Stimulated activated naive B cell treated with anti-CD40 and anti-IgM and Interleukin-4, amounts not matched to agents 10 μg/mL and 1 μg/mL and 100 μg/mL, for 72 hours (primary cell): ENCODE data around the gene FYN.
A peak's percentile ranks its signal among the peaks of the same experiment; 100 is the strongest.
"Not testable (repeated sequence)": the region's sequence is repeated elsewhere in the genome, so short reads cannot be mapped to it uniquely, and the experiment has no call there.

ENCODE experiments used
- ATAC-seq, 2 donors: fragments of 150-1000 bp; cut with Tn5 transposase; replicated peaks; 2 replicates each; pipeline ENCODE4 v1.10.0; 2021; ENCODE audit warnings: moderate library complexity in 1 of 2
- DNase-seq: peaks from one replicate; pipeline ENCODE4 v3.0.0; 2021
- H3K27ac Mint-ChIP-seq: one replicate; pipeline ENCODE4 v1.8.0; 2022; ENCODE audit warnings: mild to moderate bottlenecking, mixed read lengths
- H3K27me3 Mint-ChIP-seq, 2 donors: one replicate each; pipeline ENCODE4 v1.8.0; 2022; ENCODE audit warnings: mixed read lengths in 2 of 2
- H3K36me3 Mint-ChIP-seq, 2 donors: one replicate each; pipeline ENCODE4 v1.8.0; 2022; ENCODE audit warnings: mixed read lengths in 2 of 2, mild to moderate bottlenecking in 1 of 2
- H3K4me1 Mint-ChIP-seq, 2 donors: one replicate each; pipeline ENCODE4 v1.8.0; 2022; ENCODE audit warnings: mixed read lengths in 2 of 2, mild to moderate bottlenecking in 1 of 2
- H3K4me3 Mint-ChIP-seq, 2 donors: one replicate each; pipeline ENCODE4 v1.8.0; 2022; ENCODE audit warnings: mild to moderate bottlenecking in 2 of 2, mixed read lengths in 2 of 2, moderate library complexity in 1 of 2
- H3K9me3 Mint-ChIP-seq, 2 donors: one replicate each; pipeline ENCODE4 v1.8.0; 2022; ENCODE audit warnings: mixed read lengths in 2 of 2, mild to moderate bottlenecking in 1 of 2

FYN gene

GRCh38 chr6:111894272-111894671 is 21.0 kb upstream of the FYN start:
- Mint-ChIP-seq H3K4me1 (no peaks in the 10 kb centered on the region), H3K4me3 (no peak overlapping the region), H3K9me3 (no peaks in the 10 kb centered on the region), H3K36me3 (no peaks in the 10 kb centered on the region), H3K27ac (no peak overlapping the region), H3K27me3 (no peaks in the 10 kb centered on the region)
- DNase-seq: no peak
- ATAC-seq: no peak

DNA sequence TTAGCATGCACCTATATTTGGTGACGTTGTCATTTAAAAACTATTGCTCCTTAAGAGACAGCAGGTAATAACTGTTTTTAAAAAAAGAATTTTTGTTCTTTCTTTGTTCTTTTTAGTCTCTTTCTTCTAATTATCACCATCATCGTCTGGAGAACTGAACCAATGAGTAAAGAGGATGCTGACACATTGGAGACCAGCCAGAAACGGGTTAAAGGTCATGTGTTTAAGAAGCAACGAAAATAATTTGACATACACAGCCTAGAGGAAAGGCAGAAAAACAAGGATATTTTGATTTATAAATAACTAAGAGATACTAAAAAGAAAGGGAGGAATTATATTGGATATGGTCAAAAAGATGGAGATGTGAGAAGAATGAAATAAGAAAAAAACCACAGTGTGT is 19.2 kb upstream of the FYN start:
- no peaks in the 10 kb centered on the region for H3K36me3 Mint-ChIP-seq
- no peak overlapping the region for H3K27ac Mint-ChIP-seq
- DNase-seq: no peak
- no peaks in the 10 kb centered on the region for H3K4me1 Mint-ChIP-seq
- H3K27me3 Mint-ChIP-seq: no peaks in the 10 kb centered on the region
- ATAC-seq: no peak
- H3K4me3 Mint-ChIP-seq: no peak overlapping the region
- H3K9me3 Mint-ChIP-seq: no peaks in the 10 kb centered on the region

GRCh38 chr6:111890988-111891387 is 17.7 kb upstream of the FYN start:
- no peak for DNase-seq
- Mint-ChIP-seq H3K4me1 (no peaks in the 10 kb centered on the region), H3K27ac (no peak overlapping the region), H3K4me3 (no peak overlapping the region), H3K36me3 (peaks cover 0 to 2% of the 10 kb centered on the region in 2 donors), H3K27me3 (no peaks in the 10 kb centered on the region), H3K9me3 (peaks cover 1 to 4% of the 10 kb centered on the region in 2 donors)
- no peak for ATAC-seq

GRCh38 chr6:111888928-111889695 is 15.9 kb upstream of the FYN start:
- DNase-seq (no peak), ATAC-seq (no peak)
- H3K4me1 Mint-ChIP-seq: no peaks in the 10 kb centered on the region
- H3K27ac Mint-ChIP-seq: no peak overlapping the region
- peaks cover 0 to 4% of the 10 kb centered on the region in 2 donors for H3K27me3 Mint-ChIP-seq
- peaks cover 9% of the 10 kb centered on the region in 2 donors for H3K9me3 Mint-ChIP-seq
- no peak overlapping the region for H3K4me3 Mint-ChIP-seq
- H3K36me3 Mint-ChIP-seq: peaks cover 2 to 9% of the 10 kb centered on the region in 2 donors

DNA sequence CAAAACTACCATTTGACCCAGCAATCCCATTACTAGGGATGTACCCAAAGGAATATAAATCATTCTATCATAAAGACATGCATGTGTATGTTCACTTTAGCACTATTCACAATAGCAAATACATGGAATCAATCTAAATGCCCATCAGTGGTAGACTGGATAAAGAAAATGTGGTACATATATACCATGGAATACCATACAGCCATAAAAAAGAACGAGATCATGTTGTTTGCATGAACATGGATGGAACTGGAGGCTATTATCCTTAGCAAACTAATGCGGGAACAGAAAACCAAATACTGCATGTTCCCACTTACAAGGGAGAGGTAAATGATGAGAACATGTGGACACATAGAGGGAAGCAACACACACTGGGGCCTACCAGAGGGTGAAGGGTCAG is 13.5 kb upstream of the FYN start:
- H3K36me3 Mint-ChIP-seq, H3K4me1 Mint-ChIP-seq, H3K27me3 Mint-ChIP-seq, H3K4me3 Mint-ChIP-seq, H3K27ac Mint-ChIP-seq, ATAC-seq, DNase-seq, H3K9me3 Mint-ChIP-seq: not testable (repeated sequence)

DNA sequence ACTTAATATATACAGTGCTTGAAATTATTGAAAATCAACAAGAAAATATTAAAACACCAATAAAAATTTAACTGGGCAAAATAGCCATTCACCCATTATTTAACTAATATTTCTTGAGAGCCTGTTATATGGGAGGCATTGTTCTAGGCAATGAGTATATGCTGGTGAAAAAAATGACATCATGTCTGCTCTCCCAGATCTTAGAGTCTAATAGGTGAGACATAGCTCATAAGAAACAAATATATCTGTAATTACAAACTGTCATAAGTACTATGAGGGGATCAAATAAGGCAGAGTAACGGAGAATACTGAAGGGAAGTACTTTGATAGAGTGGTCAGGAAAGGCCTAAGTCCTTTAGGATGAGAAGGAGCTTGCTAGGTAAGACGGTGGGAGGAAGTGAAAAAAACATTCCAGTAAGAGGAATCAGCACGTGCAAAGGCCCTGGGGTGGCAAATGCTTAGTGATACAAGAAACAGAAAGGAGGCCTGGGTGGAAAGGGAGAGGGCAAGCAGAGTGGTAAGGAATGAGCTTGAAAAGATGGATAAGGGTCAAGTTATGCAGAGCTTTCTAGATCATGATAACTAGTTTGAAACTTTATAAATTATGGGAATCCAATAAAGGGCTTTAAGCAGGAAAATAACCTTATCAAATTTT is 12.2 kb upstream of the FYN start:
- peaks cover 2 to 13% of the 10 kb centered on the region in 2 donors for H3K36me3 Mint-ChIP-seq
- no peak overlapping the region for H3K27ac Mint-ChIP-seq
- no peak for ATAC-seq

DNA sequence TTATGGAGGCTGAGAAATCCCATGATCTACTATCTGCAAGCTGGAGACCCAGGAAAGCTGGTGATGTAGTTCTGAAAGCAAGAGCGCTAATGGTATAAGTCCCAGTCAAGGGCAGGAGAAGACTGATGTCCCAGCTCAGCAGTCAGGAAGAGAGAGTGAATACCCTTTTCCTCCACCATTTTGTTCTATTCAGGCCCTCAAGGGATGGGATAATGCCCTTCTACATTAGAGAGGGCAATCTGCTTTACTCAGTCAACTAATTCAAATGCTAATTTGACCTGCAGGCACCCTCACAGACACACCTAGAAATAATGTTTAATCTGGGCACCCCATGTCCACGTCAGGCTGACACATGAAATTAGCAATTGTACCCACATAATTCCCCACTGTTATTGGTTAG is 10.8 kb upstream of the FYN start:
- H3K4me3 Mint-ChIP-seq: no peak overlapping the region
- H3K27ac Mint-ChIP-seq: no peak overlapping the region
- peaks cover 3 to 16% of the 10 kb centered on the region in 2 donors for H3K36me3 Mint-ChIP-seq
- peaks cover 0 to 4% of the 10 kb centered on the region in 2 donors for H3K27me3 Mint-ChIP-seq
- ATAC-seq (no peak), DNase-seq (no peak)
- H3K4me1 Mint-ChIP-seq: no peaks in the 10 kb centered on the region
- peaks cover 17 to 18% of the 10 kb centered on the region in 2 donors for H3K9me3 Mint-ChIP-seq

More for the DNA sequence above, 12.2 kb upstream of the FYN start:
- peaks cover 0 to 4% of the 10 kb centered on the region in 2 donors for H3K27me3 Mint-ChIP-seq
- no peak for DNase-seq
- H3K4me1 Mint-ChIP-seq: no peaks in the 10 kb centered on the region
- peaks cover 13 to 14% of the 10 kb centered on the region in 2 donors for H3K9me3 Mint-ChIP-seq
- no peak overlapping the region for H3K4me3 Mint-ChIP-seq

DNA sequence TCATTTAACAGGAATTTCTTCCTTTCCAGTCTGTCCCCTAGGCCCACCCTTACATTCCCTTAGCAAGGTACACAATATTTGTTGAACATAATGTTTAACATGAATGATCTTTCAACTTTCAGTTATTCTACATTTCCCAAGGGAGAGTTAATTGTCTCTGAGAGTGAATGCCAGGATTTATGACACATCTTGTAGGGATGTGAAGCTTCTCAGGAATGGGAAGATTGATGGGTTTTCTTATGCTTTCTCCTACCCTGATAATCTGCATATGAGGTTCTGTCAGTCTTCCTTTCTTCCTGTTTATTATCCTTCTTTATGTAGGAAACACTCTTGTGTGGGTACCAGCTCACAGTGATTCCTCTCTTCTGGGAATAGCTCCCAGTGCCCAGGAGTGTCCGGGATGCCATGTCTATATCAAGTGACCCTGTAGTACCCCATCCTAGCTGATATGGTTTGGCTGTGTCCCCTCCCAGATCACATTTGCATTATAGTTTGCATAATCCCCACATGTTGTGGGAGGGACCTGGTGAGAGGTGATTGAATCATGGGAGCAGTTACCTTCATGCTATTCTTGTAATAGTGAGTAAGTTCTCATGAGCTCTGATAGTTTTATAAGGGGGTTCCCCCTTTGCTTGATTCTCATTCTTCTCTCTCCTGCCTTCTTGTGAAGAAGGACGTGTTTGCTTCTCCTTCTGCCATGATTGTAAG is 7.1 kb upstream of the FYN start:
- ATAC-seq (no peak), DNase-seq (no peak)
- Mint-ChIP-seq H3K4me3 (no peak overlapping the region), H3K36me3 (peaks cover 1 to 8% of the 10 kb centered on the region in 2 donors), H3K4me1 (no peaks in the 10 kb centered on the region), H3K9me3 (peaks cover 9 to 10% of the 10 kb centered on the region in 2 donors), H3K27ac (peak overlapping the region; percentile 71), H3K27me3 (no peaks in the 10 kb centered on the region)

- Mint-ChIP-seq H3K27ac (no peak overlapping the region), H3K36me3 (peaks cover 1 to 6% of the 10 kb centered on the region in 2 donors), H3K4me3 (no peak overlapping the region), H3K9me3 (peaks cover 4 to 7% of the 10 kb centered on the region in 2 donors), H3K4me1 (peaks cover 10 to 24% of the 10 kb centered on the region in 2 donors), H3K27me3 (no peaks in the 10 kb centered on the region)
- DNase-seq (no peak), ATAC-seq (no peak)
These were observed 2.5 kb upstream of the FYN start for GRCh38 chr6:111875741-111876140.

DNA sequence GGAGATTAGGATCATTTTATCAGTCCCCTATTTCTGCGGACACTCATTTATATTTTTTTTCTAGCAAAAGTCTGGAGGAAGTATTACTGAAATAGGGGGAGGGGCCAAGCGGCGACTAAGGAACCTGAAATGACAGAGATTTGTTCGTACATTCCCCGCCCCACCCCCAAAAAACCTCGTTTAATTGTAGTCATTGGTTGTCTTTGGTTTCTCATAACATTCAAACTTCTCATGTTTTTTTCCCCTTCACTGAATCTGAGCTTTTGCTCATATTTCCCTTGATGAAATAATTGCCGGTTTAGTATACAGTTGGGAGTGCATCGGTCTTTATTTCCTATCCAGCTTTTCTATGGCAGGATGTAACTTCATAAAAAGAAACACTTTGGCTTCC is 768 bp upstream of the FYN start:
- DNase-seq (peak; percentile 12), ATAC-seq (no peak)
- H3K27me3 Mint-ChIP-seq: no peaks in the 10 kb centered on the region
- H3K27ac Mint-ChIP-seq: peak overlapping the region; percentile 94
- peaks cover 5 to 10% of the 10 kb centered on the region in 2 donors for H3K36me3 Mint-ChIP-seq
- peaks cover 0 to 3% of the 10 kb centered on the region in 2 donors for H3K9me3 Mint-ChIP-seq
- peaks cover 15 to 33% of the 10 kb centered on the region in 2 donors for H3K4me1 Mint-ChIP-seq
- peak overlapping the region; percentile 86 to 97 for H3K4me3 Mint-ChIP-seq

- Mint-ChIP-seq H3K4me3 (peak overlapping the region; percentile 85 to 88), H3K4me1 (peaks cover 20 to 41% of the 10 kb centered on the region in 2 donors), H3K27me3 (no peaks in the 10 kb centered on the region), H3K27ac (peak overlapping the region; percentile 59), H3K9me3 (peaks cover 0 to 3% of the 10 kb centered on the region in 2 donors), H3K36me3 (peaks cover 12 to 18% of the 10 kb centered on the region in 2 donors)
- DNase-seq (peak; percentile 34), ATAC-seq (peak; percentile 19 to 22)
These were observed 663 bp downstream of the FYN start for GRCh38 chr6:111872401-111873177.

GRCh38 chr6:111871725-111872400 is 1.4 kb downstream of the FYN start:
- H3K36me3 Mint-ChIP-seq: peaks cover 14 to 24% of the 10 kb centered on the region in 2 donors
- DNase-seq (peak; percentile 3), ATAC-seq (no peak)
- H3K4me3 Mint-ChIP-seq: peak overlapping the region; percentile 85 to 88
- H3K4me1 Mint-ChIP-seq: peaks cover 24 to 46% of the 10 kb centered on the region in 2 donors
- no peaks in the 10 kb centered on the region for H3K27me3 Mint-ChIP-seq
- H3K27ac Mint-ChIP-seq: peak overlapping the region; percentile 59
- peaks cover 0 to 3% of the 10 kb centered on the region in 2 donors for H3K9me3 Mint-ChIP-seq

- peak overlapping the region; percentile 85 to 88 for H3K4me3 Mint-ChIP-seq
- ATAC-seq: peak; percentile 27 to 44
- H3K27ac Mint-ChIP-seq: peak overlapping the region; percentile 74
- H3K27me3 Mint-ChIP-seq: no peaks in the 10 kb centered on the region
- H3K9me3 Mint-ChIP-seq: peaks cover 0 to 3% of the 10 kb centered on the region in 2 donors
- H3K4me1 Mint-ChIP-seq: peaks cover 26 to 52% of the 10 kb centered on the region in 2 donors
- peaks cover 14 to 27% of the 10 kb centered on the region in 2 donors for H3K36me3 Mint-ChIP-seq
- DNase-seq: peak; percentile 21
These were observed 2.0 kb downstream of the FYN start for GRCh38 chr6:111871207-111871606.
